HCT116 (cell line): ENCODE results near the gene DEFB124.

ENCODE experiments used
- CEBPB ChIP-seq: IDR thresholded peaks from 2 replicates; pipeline ENCODE4 v1.6.1; 2012; ENCODE audit warnings: low read depth
- POLR2A ChIP-seq: IDR thresholded peaks from 2 replicates; pipeline ENCODE4 v1.7.0; 2011; ENCODE audit warnings: borderline replicate concordance; ENCODE audit not compliant: insufficient read depth, insufficient read length; ENCODE audit errors: extremely low read depth
- POLR2AphosphoS5 ChIP-seq: IDR thresholded peaks from 2 replicates; pipeline ENCODE4 v1.6.1; 2011; ENCODE audit warnings: mild to moderate bottlenecking, low read depth, low read length, moderate library complexity
- SIN3A ChIP-seq: IDR thresholded peaks from 2 replicates; pipeline ENCODE4 v1.6.1; 2012; ENCODE audit warnings: low read depth
- YY1 ChIP-seq: IDR thresholded peaks from 2 replicates; pipeline ENCODE4 v1.6.1; 2011; ENCODE audit warnings: low read length, low read depth, moderate library complexity, mild to moderate bottlenecking; ENCODE audit not compliant: insufficient replicate concordance; ENCODE audit errors: extremely low read depth
- TF ChIP-seq, protein P1 (sequence below), 3 experiments: fragments of 200-600 bp in 1 of 3; sonication (generic) in 1 of 3; IDR thresholded peaks in 2 of 3; conservative IDR thresholded peaks in 1 of 3; 2 replicates each; pipeline ENCODE4 v1.5.1; 2012 to 2017; ENCODE audit warnings: low read depth in 2 of 3, low read length in 2 of 3, antibody characterized with exemption in 1 of 3, borderline replicate concordance in 1 of 3, control low read depth in 1 of 3, mild to moderate bottlenecking in 1 of 3, mixed read lengths in 1 of 3, mixed run types in 1 of 3, moderate library complexity in 1 of 3; ENCODE audit not compliant: insufficient read depth in 1 of 3

DNA sequence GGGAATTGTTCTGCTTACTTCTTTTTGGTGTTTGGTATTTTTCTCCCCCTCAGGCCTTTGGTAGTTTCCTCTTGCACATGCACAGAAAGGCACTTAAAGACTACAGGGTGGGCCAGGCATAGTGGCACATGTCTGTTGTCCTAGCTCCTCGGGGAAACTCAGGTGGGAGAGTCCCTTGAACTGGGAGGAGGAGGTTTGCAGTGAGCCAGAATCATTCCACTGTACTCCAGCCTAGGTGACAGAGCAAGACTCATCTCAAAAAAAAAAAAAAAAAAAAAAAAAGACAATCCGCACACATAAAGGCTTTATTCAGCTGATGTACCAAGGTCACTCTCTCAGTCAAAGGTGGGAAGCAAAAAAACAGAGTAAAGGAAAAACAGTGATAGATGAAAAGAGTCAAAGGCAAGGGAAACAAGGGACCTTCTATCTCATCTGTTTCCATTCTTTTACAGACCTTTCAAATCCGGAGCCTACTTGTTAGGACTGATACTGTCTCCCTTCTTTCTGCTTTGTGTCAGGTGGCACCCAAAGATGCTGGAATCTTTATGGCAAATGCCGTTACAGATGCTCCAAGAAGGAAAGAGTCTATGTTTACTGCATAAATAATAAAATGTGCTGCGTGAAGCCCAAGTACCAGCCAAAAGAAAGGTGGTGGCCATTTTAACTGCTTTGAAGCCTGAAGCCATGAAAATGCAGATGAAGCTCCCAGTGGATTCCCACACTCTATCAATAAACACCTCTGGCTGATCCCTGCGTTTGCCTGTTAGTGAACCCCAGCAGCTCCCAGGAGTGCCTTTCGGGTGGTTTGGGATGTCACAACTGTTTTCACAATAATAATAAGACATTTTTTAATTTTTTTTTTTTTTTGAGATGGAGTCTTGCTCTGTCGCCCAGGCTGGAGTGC lies 25.2 kb downstream of the DEFB124 start:
- TF ChIP-seq CEBPB (no peak), POLR2A (no peak), YY1 (no peak), POLR2AphosphoS5 (no peak), SIN3A (no peak)
- TF ChIP-seq, protein P1, sequence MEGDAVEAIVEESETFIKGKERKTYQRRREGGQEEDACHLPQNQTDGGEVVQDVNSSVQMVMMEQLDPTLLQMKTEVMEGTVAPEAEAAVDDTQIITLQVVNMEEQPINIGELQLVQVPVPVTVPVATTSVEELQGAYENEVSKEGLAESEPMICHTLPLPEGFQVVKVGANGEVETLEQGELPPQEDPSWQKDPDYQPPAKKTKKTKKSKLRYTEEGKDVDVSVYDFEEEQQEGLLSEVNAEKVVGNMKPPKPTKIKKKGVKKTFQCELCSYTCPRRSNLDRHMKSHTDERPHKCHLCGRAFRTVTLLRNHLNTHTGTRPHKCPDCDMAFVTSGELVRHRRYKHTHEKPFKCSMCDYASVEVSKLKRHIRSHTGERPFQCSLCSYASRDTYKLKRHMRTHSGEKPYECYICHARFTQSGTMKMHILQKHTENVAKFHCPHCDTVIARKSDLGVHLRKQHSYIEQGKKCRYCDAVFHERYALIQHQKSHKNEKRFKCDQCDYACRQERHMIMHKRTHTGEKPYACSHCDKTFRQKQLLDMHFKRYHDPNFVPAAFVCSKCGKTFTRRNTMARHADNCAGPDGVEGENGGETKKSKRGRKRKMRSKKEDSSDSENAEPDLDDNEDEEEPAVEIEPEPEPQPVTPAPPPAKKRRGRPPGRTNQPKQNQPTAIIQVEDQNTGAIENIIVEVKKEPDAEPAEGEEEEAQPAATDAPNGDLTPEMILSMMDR (IDR thresholded peaks at IDR 0.05 in 2 of 3, conservative IDR thresholded peaks at IDR 0.05 in 1 of 3; ENCODE audit: borderline replicate concordance in 1 of 3, insufficient read depth in 1 of 3, low read depth in 2 of 3, low read length in 2 of 3): no peak
